Esophagus muscularis mucosa (tissue), 3 donors: ENCODE measurements around the gene UPF1.

Experiments
- POLR2A ChIP-seq: fragments of 450-650 bp; IDR thresholded peaks from one replicate; pipeline ENCODE4 v1.6.1; 2017; ENCODE audit warnings: antibody characterized with exemption, moderate library complexity, mild to moderate bottlenecking, low read depth
- TF ChIP-seq, protein P1 (sequence below), 3 experiments: fragments of 200-600 bp in 2 of 3; fragments of 450-650 bp in 1 of 3; sonication (generic) in 2 of 3; IDR thresholded peaks; one replicate each; pipeline ENCODE4 v1.5.1; 2017 to 2019; ENCODE audit warnings: antibody characterized with exemption in 3 of 3, mild to moderate bottlenecking in 2 of 3, moderate library complexity in 1 of 3

GRCh38 chr19:18915639-18916038 is 83.9 kb downstream of the UPF1 start:
- no peak for TF ChIP-seq POLR2A
- TF ChIP-seq, protein P1, sequence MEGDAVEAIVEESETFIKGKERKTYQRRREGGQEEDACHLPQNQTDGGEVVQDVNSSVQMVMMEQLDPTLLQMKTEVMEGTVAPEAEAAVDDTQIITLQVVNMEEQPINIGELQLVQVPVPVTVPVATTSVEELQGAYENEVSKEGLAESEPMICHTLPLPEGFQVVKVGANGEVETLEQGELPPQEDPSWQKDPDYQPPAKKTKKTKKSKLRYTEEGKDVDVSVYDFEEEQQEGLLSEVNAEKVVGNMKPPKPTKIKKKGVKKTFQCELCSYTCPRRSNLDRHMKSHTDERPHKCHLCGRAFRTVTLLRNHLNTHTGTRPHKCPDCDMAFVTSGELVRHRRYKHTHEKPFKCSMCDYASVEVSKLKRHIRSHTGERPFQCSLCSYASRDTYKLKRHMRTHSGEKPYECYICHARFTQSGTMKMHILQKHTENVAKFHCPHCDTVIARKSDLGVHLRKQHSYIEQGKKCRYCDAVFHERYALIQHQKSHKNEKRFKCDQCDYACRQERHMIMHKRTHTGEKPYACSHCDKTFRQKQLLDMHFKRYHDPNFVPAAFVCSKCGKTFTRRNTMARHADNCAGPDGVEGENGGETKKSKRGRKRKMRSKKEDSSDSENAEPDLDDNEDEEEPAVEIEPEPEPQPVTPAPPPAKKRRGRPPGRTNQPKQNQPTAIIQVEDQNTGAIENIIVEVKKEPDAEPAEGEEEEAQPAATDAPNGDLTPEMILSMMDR (IDR thresholded peaks at IDR 0.05) = no peak
